Fibroblast of lung (primary cell): ENCODE data around the gene PPP1CC.

Source experiments
- EZH2 ChIP-seq: IDR thresholded peaks from 2 replicates; pipeline ENCODE4 v1.5.1; 2012; ENCODE audit warnings: low read length, control low read depth, mild to moderate bottlenecking; ENCODE audit errors: missing control alignments
- TF ChIP-seq, protein P1 (sequence below), 2 donors: IDR thresholded peaks in 1 of 2; conservative IDR thresholded peaks in 1 of 2; 1 replicate in 1 of 2; 2 replicates in 1 of 2; pipeline ENCODE4 v1.5.1; 2011 to 2012; ENCODE audit warnings: low read length in 2 of 2, control low read depth in 1 of 2, inconsistent platforms in 1 of 2, low read depth in 1 of 2, mild to moderate bottlenecking in 1 of 2

GRCh38 chr12:110718222-110718908, 24.3 kb downstream of the PPP1CC start:
- TF ChIP-seq, protein P1, sequence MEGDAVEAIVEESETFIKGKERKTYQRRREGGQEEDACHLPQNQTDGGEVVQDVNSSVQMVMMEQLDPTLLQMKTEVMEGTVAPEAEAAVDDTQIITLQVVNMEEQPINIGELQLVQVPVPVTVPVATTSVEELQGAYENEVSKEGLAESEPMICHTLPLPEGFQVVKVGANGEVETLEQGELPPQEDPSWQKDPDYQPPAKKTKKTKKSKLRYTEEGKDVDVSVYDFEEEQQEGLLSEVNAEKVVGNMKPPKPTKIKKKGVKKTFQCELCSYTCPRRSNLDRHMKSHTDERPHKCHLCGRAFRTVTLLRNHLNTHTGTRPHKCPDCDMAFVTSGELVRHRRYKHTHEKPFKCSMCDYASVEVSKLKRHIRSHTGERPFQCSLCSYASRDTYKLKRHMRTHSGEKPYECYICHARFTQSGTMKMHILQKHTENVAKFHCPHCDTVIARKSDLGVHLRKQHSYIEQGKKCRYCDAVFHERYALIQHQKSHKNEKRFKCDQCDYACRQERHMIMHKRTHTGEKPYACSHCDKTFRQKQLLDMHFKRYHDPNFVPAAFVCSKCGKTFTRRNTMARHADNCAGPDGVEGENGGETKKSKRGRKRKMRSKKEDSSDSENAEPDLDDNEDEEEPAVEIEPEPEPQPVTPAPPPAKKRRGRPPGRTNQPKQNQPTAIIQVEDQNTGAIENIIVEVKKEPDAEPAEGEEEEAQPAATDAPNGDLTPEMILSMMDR (conservative IDR thresholded peaks at IDR 0.05 in 1 of 2, IDR thresholded peaks at IDR 0.05 in 1 of 2; ENCODE audit: low read depth in 1 of 2, low read length in 2 of 2) = no peak
- TF ChIP-seq EZH2 = no peak
